ENCODE measurements around the gene AQP12A.
"Not testable (repeated sequence)": the region's sequence is repeated elsewhere in the genome, so short reads cannot be mapped to it uniquely, and the experiment has no call there.

DNA sequence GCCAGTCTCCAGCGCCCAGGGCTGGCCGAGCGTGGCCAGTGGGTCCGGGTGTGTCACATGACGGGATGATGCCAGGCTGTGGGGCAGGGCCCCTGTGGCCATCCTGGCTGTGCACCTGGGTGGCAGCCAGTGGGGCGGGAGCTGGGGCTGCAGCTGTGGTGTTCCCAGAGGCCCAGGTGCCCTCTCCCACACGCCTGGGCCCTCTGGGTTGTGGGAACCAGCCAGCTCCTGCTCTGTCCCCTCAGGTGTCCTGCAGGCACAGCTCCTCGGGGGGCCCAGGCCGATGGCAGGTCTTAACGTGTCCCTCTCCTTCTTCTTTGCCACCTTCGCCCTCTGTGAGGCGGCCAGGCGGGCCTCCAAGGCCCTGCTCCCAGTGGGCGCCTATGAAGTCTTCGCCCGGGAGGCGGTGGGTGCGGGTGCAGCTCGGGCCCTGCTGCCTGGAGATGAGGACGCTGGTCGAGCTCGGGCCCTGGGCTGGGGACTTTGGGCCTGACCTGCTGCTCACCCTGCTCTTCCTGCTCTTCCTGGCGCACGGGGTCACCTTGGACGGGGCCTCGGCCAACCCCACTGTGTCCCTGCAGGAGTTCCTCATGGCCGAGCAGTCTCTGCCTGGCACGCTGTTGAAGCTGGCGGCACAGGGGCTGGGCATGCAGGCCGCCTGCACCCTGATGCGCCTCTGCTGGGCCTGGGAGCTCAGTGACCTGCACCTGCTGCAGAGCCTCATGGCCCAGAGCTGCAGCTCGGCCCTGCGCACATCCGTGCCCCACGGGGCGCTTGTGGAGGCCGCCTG, at the start of gene AQP12A:
- TF ChIP-seq, protein P1, sequence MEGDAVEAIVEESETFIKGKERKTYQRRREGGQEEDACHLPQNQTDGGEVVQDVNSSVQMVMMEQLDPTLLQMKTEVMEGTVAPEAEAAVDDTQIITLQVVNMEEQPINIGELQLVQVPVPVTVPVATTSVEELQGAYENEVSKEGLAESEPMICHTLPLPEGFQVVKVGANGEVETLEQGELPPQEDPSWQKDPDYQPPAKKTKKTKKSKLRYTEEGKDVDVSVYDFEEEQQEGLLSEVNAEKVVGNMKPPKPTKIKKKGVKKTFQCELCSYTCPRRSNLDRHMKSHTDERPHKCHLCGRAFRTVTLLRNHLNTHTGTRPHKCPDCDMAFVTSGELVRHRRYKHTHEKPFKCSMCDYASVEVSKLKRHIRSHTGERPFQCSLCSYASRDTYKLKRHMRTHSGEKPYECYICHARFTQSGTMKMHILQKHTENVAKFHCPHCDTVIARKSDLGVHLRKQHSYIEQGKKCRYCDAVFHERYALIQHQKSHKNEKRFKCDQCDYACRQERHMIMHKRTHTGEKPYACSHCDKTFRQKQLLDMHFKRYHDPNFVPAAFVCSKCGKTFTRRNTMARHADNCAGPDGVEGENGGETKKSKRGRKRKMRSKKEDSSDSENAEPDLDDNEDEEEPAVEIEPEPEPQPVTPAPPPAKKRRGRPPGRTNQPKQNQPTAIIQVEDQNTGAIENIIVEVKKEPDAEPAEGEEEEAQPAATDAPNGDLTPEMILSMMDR (IDR thresholded peaks at IDR 0.05) = not testable (repeated sequence)
- TF ChIP-seq POLR2A (IDR thresholded peaks at IDR 0.05; ENCODE audit: low read depth); POLR2AphosphoS5 (IDR thresholded peaks at IDR 0.05): not testable (repeated sequence)

All from esophagus muscularis mucosa (tissue), 3 donors.